Parathyroid adenoma (tissue), 2 donors: Measurements from ENCODE around the gene RTP5.
A peak's percentile ranks its signal among the peaks of the same experiment; 100 is the strongest.

ENCODE experiments used
- H2AFZ ChIP-seq: fragments of 300-600 bp; sonication (generic); one replicate; pipeline ENCODE4 v1.7.0; 2017; ENCODE audit warnings: antibody characterized with exemption, mild to moderate bottlenecking
- H3K27ac ChIP-seq: fragments of 300-600 bp; sonication (generic); one replicate; pipeline ENCODE4 v1.7.0; 2017
- H3K27me3 ChIP-seq: fragments of 300-600 bp; sonication (generic); one replicate; pipeline ENCODE4 v1.7.0; 2017; ENCODE audit warnings: low read length; ENCODE audit not compliant: control insufficient read depth, insufficient read depth
- H3K36me3 ChIP-seq: fragments of 300-600 bp; sonication (generic); one replicate; pipeline ENCODE4 v1.7.0; 2017; ENCODE audit warnings: low read length; ENCODE audit not compliant: control insufficient read depth, insufficient read depth
- H3K4me1 ChIP-seq: fragments of 300-600 bp; sonication (generic); one replicate; pipeline ENCODE4 v1.7.0; 2017; ENCODE audit warnings: control low read depth
- H3K4me2 ChIP-seq: fragments of 300-600 bp; sonication (generic); one replicate; pipeline ENCODE4 v1.7.0; 2017; ENCODE audit warnings: low read length
- H3K4me3 ChIP-seq: fragments of 300-600 bp; sonication (generic); one replicate; pipeline ENCODE4 v1.7.0; 2017; ENCODE audit warnings: low read depth, low read length
- H3K79me2 ChIP-seq: fragments of 300-600 bp; sonication (generic); one replicate; pipeline ENCODE4 v1.7.0; 2017; ENCODE audit warnings: control low read depth
- H3K9ac ChIP-seq: fragments of 300-600 bp; sonication (generic); one replicate; pipeline ENCODE4 v1.7.0; 2017; ENCODE audit warnings: mild to moderate bottlenecking
- H3K9me3 ChIP-seq: fragments of 300-600 bp; sonication (generic); one replicate; pipeline ENCODE4 v1.7.0; 2017; ENCODE audit warnings: low read length; ENCODE audit not compliant: control insufficient read depth
- CTCF ChIP-seq: fragments of 300-600 bp; sonication (generic); IDR thresholded peaks from one replicate; pipeline ENCODE4 v1.7.0; 2017; ENCODE audit warnings: antibody characterized with exemption, mild to moderate bottlenecking
- donor health status: primary hyperparathyroidism.

RTP5 gene

GRCh38 chr2:241844066-241844728 is 25.3 kb upstream of the RTP5 start:
- H3K9me3 ChIP-seq, result no peaks in the 10 kb centered on the region
- H3K79me2 ChIP-seq, result no peaks in the 10 kb centered on the region
- H2AFZ ChIP-seq, result peak overlapping the region; percentile 63
- H3K27me3 ChIP-seq, result no peaks in the 10 kb centered on the region
- H3K9ac ChIP-seq, result no peak overlapping the region
- H3K4me3 ChIP-seq, result peak overlapping the region; percentile 46
- no peaks in the 10 kb centered on the region for H3K36me3 ChIP-seq
- TF ChIP-seq CTCF, result no peak
- H3K4me2 ChIP-seq, result peak overlapping the region; percentile 80
- H3K4me1 ChIP-seq, result no peaks in the 10 kb centered on the region
- no peak overlapping the region for H3K27ac ChIP-seq

DNA sequence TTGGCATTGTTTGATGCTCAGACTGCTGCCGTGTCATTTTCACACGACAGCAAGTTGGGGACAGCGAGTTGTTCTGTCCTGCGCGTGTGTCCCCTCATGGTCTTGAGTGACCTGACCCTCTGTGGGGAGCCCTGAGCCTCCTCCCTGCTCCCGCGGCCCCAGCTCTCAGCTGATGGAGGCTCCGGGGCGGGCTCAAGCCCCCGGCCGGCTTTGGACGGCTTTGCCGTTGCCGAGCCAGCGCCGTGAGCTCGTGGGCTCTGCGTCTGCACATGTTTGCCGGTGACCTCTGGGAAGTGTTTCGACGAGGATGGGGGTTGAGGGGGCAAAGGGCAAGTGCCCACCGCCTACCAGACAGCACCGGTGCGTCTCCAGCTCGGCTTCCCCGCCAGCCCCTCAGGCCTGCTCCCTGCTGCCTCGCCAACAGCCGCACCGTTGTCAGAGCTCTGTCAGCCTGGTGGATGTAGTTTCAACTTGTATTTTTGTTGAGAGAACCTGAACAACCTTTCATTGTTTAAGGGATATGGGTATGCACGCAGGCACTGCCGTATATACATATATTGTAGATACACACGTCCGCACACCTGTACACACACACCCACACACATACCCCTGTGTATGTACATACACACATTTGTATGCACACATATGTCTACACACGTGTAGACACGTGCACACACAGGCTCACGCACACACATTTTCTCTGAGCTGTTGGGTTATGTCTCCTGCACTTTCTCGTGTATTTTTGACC is 24.5 kb upstream of the RTP5 start:
- H3K27ac ChIP-seq, result no peak overlapping the region
- no peaks in the 10 kb centered on the region for H3K79me2 ChIP-seq
- peak overlapping the region; percentile 80 for H3K4me2 ChIP-seq
- H3K36me3 ChIP-seq, result no peaks in the 10 kb centered on the region
- TF ChIP-seq CTCF, result no peak
- no peaks in the 10 kb centered on the region for H3K27me3 ChIP-seq
- H3K4me1 ChIP-seq, result no peaks in the 10 kb centered on the region
- H3K9me3 ChIP-seq, result no peaks in the 10 kb centered on the region
- H2AFZ ChIP-seq, result no peak overlapping the region
- H3K9ac ChIP-seq, result no peak overlapping the region
- H3K4me3 ChIP-seq, result peak overlapping the region; percentile 46

DNA sequence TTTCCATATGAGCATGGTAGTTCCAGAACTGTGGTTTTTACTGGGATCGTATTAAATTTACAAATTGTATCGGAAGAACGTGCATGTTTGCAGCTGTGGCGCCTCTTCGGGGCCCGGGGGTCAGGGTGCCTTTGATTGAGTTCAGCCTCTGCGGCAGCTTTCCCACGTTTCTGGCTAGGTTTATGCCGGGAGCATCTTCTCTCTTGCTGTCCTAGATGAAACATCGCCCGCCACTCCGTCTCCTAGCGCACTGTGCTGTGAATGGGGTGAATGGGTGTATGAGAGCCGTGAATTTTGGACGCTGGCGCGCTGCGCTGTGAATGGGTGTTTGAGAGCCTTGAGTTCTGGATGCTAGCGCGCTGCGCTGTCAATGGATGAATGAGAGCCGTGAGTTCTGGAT is 23.1 kb upstream of the RTP5 start:
- Histone ChIP-seq H3K9me3 (no peaks in the 10 kb centered on the region), H3K4me1 (no peaks in the 10 kb centered on the region), H3K27me3 (no peaks in the 10 kb centered on the region), H3K4me2 (no peak overlapping the region), H3K79me2 (no peaks in the 10 kb centered on the region), H3K9ac (no peak overlapping the region), H3K4me3 (no peak overlapping the region), H3K36me3 (no peaks in the 10 kb centered on the region), H2AFZ (no peak overlapping the region), H3K27ac (no peak overlapping the region)
- TF ChIP-seq CTCF, result no peak

- H3K4me3 ChIP-seq, result no peak overlapping the region
- H3K36me3 ChIP-seq, result no peaks in the 10 kb centered on the region
- H3K27ac ChIP-seq, result no peak overlapping the region
- H3K9me3 ChIP-seq, result no peaks in the 10 kb centered on the region
- TF ChIP-seq CTCF, result no peak
- no peak overlapping the region for H2AFZ ChIP-seq
- no peak overlapping the region for H3K4me2 ChIP-seq
- H3K27me3 ChIP-seq, result no peaks in the 10 kb centered on the region
- no peak overlapping the region for H3K9ac ChIP-seq
- no peaks in the 10 kb centered on the region for H3K79me2 ChIP-seq
- no peaks in the 10 kb centered on the region for H3K4me1 ChIP-seq
Observed at GRCh38 chr2:241848761-241849615, 20.5 kb upstream of the RTP5 start.
